PFSK-1 (cell line): ENCODE results near the gene PPM1G. TPM values are rescaled to one million over a fixed set of nuclear protein-coding genes. Genes with fewer than 3 reads are reported as not detected.

ENCODE experiments used
- FOXP2 ChIP-seq: optimal IDR thresholded peaks from 2 replicates; pipeline ENCODE3; 2011; ENCODE audit warnings: borderline replicate concordance, control low read depth, inconsistent platforms; ENCODE audit not compliant: insufficient read depth; ENCODE audit errors: extremely low read length, extremely low read depth
- POLR2AphosphoS5 ChIP-seq: IDR thresholded peaks from 2 replicates; pipeline ENCODE4 v1.6.1; 2012; ENCODE audit warnings: low read depth, mild to moderate bottlenecking, control low read depth, low read length, moderate library complexity
- SIN3A ChIP-seq: IDR thresholded peaks from 2 replicates; pipeline ENCODE4 v1.6.1; 2012; ENCODE audit warnings: mild to moderate bottlenecking, low read length, moderate library complexity, borderline replicate concordance; ENCODE audit not compliant: insufficient read depth
- TAF1 ChIP-seq: IDR thresholded peaks from 2 replicates; pipeline ENCODE4 v1.6.1; 2012; ENCODE audit warnings: low read length, control low read depth, borderline replicate concordance; ENCODE audit not compliant: insufficient read depth
- polyA plus RNA-seq: library from polyadenylated mRNA; unstranded; fragments of >200 nt; gene quantifications from one replicate; pipeline ENCODE4 v1.2.1, GENCODE V29; 2012; ENCODE audit warnings: low read depth, missing spikeins; ENCODE audit not compliant: insufficient read length
- TF ChIP-seq, protein P1 (sequence below), 2 experiments: IDR thresholded peaks; 2 replicates each; pipeline versions ENCODE4 v1.6.1 to v1.8.0; 2011 to 2012; ENCODE audit warnings: low read depth in 2 of 2, low read length in 2 of 2, control low read depth in 1 of 2, inconsistent platforms in 1 of 2, mild to moderate bottlenecking in 1 of 2, moderate library complexity in 1 of 2; ENCODE audit not compliant: insufficient read depth in 1 of 2

The PPM1G gene, protein sequence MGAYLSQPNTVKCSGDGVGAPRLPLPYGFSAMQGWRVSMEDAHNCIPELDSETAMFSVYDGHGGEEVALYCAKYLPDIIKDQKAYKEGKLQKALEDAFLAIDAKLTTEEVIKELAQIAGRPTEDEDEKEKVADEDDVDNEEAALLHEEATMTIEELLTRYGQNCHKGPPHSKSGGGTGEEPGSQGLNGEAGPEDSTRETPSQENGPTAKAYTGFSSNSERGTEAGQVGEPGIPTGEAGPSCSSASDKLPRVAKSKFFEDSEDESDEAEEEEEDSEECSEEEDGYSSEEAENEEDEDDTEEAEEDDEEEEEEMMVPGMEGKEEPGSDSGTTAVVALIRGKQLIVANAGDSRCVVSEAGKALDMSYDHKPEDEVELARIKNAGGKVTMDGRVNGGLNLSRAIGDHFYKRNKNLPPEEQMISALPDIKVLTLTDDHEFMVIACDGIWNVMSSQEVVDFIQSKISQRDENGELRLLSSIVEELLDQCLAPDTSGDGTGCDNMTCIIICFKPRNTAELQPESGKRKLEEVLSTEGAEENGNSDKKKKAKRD
- 174 TPM for polyA plus RNA-seq

DNA sequence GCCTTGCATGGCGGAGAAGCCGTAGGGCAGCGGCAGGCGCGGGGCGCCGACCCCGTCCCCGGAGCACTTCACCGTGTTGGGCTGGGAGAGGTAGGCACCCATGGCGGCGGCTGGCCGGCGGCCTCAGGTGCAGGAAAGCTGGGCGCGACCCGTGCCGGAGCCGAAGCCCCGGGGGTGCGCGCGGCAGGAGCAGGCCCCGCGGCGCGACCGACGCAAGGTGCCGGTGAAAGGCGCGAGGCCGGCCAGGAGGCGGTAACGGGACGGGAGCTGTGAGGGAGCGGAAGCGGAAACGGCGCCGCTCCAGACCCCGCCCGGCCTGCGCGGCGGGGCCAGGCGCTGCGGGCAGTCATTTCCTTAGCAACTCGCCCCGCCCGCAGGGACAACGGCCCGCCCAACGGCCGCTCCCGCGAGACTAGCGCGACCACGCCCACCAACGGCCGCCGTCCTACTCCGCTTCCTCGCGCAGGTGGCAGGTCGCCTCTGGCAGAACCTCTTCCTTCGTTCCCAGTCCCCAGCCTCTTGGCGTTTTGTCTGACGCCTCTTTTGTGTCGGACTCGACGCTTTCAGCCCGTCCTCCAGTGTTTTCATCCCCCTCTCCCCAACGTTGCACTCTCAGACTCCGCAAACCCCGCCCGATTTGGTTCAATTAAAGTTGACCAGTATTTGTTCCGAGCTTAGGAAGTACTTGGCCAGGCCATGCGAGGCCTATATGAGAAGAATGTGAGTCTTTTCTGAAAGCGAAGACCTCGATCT, at the start of gene PPM1G:
PPM1G (minus strand) TSS at position 271 of the 753 bp plus-strand sequence; CDS start at position 102, 169 bp downstream.
- TF ChIP-seq SIN3A (peak; percentile 78; the same call in 1 of the 2 replicates), TAF1 (peak; percentile 94; the same call in 1 of the 2 replicates), POLR2AphosphoS5 (peak; percentile 94), FOXP2 (peak; percentile 50)
- TF ChIP-seq, protein P1, sequence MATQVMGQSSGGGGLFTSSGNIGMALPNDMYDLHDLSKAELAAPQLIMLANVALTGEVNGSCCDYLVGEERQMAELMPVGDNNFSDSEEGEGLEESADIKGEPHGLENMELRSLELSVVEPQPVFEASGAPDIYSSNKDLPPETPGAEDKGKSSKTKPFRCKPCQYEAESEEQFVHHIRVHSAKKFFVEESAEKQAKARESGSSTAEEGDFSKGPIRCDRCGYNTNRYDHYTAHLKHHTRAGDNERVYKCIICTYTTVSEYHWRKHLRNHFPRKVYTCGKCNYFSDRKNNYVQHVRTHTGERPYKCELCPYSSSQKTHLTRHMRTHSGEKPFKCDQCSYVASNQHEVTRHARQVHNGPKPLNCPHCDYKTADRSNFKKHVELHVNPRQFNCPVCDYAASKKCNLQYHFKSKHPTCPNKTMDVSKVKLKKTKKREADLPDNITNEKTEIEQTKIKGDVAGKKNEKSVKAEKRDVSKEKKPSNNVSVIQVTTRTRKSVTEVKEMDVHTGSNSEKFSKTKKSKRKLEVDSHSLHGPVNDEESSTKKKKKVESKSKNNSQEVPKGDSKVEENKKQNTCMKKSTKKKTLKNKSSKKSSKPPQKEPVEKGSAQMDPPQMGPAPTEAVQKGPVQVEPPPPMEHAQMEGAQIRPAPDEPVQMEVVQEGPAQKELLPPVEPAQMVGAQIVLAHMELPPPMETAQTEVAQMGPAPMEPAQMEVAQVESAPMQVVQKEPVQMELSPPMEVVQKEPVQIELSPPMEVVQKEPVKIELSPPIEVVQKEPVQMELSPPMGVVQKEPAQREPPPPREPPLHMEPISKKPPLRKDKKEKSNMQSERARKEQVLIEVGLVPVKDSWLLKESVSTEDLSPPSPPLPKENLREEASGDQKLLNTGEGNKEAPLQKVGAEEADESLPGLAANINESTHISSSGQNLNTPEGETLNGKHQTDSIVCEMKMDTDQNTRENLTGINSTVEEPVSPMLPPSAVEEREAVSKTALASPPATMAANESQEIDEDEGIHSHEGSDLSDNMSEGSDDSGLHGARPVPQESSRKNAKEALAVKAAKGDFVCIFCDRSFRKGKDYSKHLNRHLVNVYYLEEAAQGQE (IDR thresholded peaks at IDR 0.05; ENCODE audit: insufficient read depth in 1 of 2, low read depth in 2 of 2, low read length in 2 of 2), result peak in 1 of 2 experiments; percentile 23; a peak in 1 of 4 replicates

DNA sequence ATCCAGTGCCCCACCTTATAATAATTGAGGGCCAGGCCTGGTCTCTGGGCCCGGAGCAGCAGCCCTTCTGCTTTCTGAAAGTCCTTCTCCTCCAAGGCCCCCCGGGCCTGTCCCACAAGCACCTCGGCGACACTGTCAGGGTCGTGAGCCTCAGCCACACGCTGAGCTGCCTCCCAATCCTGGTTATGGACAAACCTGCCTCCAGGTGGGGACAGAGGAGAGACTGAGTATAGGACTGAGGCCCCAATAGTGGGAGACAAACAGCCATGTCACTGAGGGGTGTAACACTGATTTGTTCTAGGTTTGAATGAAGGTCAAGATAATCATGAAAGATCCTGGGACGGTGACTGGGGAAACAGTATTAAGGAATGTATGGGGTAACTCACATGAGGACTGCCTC, 44.6 kb upstream of the PPM1G start:
- TF ChIP-seq TAF1 (no peak), POLR2AphosphoS5 (no peak), FOXP2 (no peak), SIN3A (no peak)
- TF ChIP-seq, protein P1 (IDR thresholded peaks at IDR 0.05; ENCODE audit: insufficient read depth in 1 of 2, low read depth in 2 of 2, low read length in 2 of 2), result no peak

DNA sequence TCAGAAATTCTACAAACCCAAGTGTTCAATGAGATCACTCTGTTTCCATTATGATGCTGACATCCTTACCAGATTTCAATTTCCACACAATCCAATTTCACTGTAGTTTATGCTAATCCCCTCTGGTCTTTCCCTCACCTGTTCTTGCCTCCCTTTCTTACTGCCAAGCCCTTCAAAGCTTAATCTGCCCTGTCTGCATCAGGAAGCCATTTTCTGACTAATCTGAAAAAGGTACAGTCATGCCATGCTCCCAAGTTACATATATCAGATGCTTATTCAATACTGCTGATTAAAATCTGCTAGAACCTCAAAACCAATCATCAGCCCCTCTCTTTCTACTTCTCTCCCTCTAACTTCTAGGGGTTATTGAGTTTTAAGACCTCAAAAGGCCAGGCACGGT, 41.7 kb upstream of the PPM1G start:
- no peak for TF ChIP-seq FOXP2
- TF ChIP-seq, protein P1 (IDR thresholded peaks at IDR 0.05; ENCODE audit: insufficient read depth in 1 of 2, low read depth in 2 of 2, low read length in 2 of 2), result no peak
- TF ChIP-seq SIN3A, result no peak
- TF ChIP-seq TAF1, result no peak
- no peak for TF ChIP-seq POLR2AphosphoS5

DNA sequence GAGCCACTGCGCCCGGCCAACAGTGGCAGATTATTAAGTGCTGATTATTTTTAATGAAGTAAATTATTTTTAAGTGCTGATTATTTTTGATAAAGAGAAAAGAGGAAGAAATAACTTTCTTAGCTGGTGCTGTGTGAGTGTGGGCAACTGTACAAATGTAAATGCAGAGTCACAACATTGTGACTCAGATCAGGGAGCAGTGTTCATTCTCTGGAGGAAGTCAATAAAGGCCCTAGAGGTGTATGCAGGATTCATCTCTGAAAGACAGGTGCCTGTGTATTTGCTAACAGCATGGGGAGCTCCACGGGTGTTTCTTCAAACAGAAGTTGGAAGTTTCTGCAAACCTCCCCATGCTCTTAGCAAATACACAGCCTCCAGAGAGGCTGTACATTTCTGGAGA, 39.0 kb upstream of the PPM1G start:
- TF ChIP-seq FOXP2 (no peak), TAF1 (no peak), SIN3A (no peak), POLR2AphosphoS5 (no peak)
- TF ChIP-seq, protein P1 (IDR thresholded peaks at IDR 0.05; ENCODE audit: insufficient read depth in 1 of 2, low read depth in 2 of 2, low read length in 2 of 2), result no peak
